ENCODE results near the gene RPL39. TPM values are rescaled to one million over a fixed set of nuclear protein-coding genes. Genes with fewer than 3 reads are reported as not detected.

RPL39 gene
- total RNA-seq, 4 donors from 2014 or later, result 1,415 to 8,821 (median 6,699) TPM

- Histone ChIP-seq H3K9me3 (no peaks in the 10 kb centered on the region), H3K36me3 (no peaks in the 10 kb centered on the region), H3K27ac (no peak overlapping the region), H3K4me3 (no peak overlapping the region), H3K27me3 (peaks cover 0 to 9% (median 0%) of the 10 kb centered on the region in 4 donors), H3K4me1 (peaks cover 0 to 5% (median 3%) of the 10 kb centered on the region in 3 donors)
- TF ChIP-seq, protein P1, sequence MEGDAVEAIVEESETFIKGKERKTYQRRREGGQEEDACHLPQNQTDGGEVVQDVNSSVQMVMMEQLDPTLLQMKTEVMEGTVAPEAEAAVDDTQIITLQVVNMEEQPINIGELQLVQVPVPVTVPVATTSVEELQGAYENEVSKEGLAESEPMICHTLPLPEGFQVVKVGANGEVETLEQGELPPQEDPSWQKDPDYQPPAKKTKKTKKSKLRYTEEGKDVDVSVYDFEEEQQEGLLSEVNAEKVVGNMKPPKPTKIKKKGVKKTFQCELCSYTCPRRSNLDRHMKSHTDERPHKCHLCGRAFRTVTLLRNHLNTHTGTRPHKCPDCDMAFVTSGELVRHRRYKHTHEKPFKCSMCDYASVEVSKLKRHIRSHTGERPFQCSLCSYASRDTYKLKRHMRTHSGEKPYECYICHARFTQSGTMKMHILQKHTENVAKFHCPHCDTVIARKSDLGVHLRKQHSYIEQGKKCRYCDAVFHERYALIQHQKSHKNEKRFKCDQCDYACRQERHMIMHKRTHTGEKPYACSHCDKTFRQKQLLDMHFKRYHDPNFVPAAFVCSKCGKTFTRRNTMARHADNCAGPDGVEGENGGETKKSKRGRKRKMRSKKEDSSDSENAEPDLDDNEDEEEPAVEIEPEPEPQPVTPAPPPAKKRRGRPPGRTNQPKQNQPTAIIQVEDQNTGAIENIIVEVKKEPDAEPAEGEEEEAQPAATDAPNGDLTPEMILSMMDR (IDR thresholded peaks at IDR 0.05), result no peak
- no peak for TF ChIP-seq POLR2A (IDR thresholded peaks at IDR 0.05)
- intact Hi-C loops (cut with DNase I), result no loop called here
- 76 to 93% methylated on average over 5 of the region's 6 CpGs for WGBS, 2 donors
- DNase-seq, result no peak
Observed at GRCh38 chrX:119763836-119764387, 27.5 kb downstream of the RPL39 start.

- peaks cover 0 to 12% (median 3%) of the 10 kb centered on the region in 3 donors for H3K4me1 ChIP-seq
- WGBS, 2 donors, result 14 to 69% methylated on average over 1 to 6 of the region's 7 CpGs
- TF ChIP-seq POLR2A (IDR thresholded peaks at IDR 0.05), result no peak
- TF ChIP-seq, protein P1 (IDR thresholded peaks at IDR 0.05), result no peak
Observed at GRCh38 chrX:119763181-119763580, 28.2 kb downstream of the RPL39 start.

GRCh38 chrX:119762718-119763117, 28.7 kb downstream of the RPL39 start:
- Histone ChIP-seq H3K9me3 (no peaks in the 10 kb centered on the region), H3K27ac (no peak overlapping the region), H3K4me1 (peaks cover 0 to 17% (median 3%) of the 10 kb centered on the region in 3 donors), H3K36me3 (no peaks in the 10 kb centered on the region), H3K4me3 (no peak overlapping the region), H3K27me3 (peaks cover 0 to 9% (median 0%) of the 10 kb centered on the region in 4 donors)
- DNase-seq, result no peak
- 45 to 83% methylated on average over 1 to 2 of the region's 3 CpGs for WGBS, 2 donors
- intact Hi-C loops (cut with DNase I), result no loop called here
- TF ChIP-seq POLR2A (IDR thresholded peaks at IDR 0.05), result no peak
- TF ChIP-seq, protein P1 (IDR thresholded peaks at IDR 0.05), result no peak

More at GRCh38 chrX:119763181-119763580, 28.2 kb downstream of the RPL39 start:
- no peaks in the 10 kb centered on the region for H3K36me3 ChIP-seq
- H3K9me3 ChIP-seq, result no peaks in the 10 kb centered on the region
- H3K4me3 ChIP-seq, result no peak overlapping the region
- DNase-seq, result no peak
- H3K27ac ChIP-seq, result no peak overlapping the region
- H3K27me3 ChIP-seq, result peaks cover 0 to 9% (median 0%) of the 10 kb centered on the region in 4 donors
- intact Hi-C loops (cut with DNase I), result no loop called here

- Histone ChIP-seq H3K4me1 (peaks cover 0 to 29% (median 3%) of the 10 kb centered on the region in 3 donors), H3K27me3 (peaks cover 0 to 9% (median 0%) of the 10 kb centered on the region in 4 donors), H3K9me3 (no peaks in the 10 kb centered on the region), H3K4me3 (no peak overlapping the region), H3K27ac (no peak overlapping the region), H3K36me3 (no peaks in the 10 kb centered on the region)
- no peak for TF ChIP-seq POLR2A (IDR thresholded peaks at IDR 0.05)
- TF ChIP-seq, protein P1 (IDR thresholded peaks at IDR 0.05), result no peak
- no peak for DNase-seq
- WGBS, 2 donors, result 63 to 72% methylated on average over 13 to 17 of the region's 18 CpGs
- intact Hi-C loops (cut with DNase I), result no loop called here
Observed at GRCh38 chrX:119760026-119760877, 31.2 kb downstream of the RPL39 start.

- DNase-seq, result no peak
- peaks cover 0 to 29% (median 3%) of the 10 kb centered on the region in 3 donors for H3K4me1 ChIP-seq
- intact Hi-C loops (cut with DNase I), result no loop called here
- no peak overlapping the region for H3K27ac ChIP-seq
- TF ChIP-seq, protein P1 (IDR thresholded peaks at IDR 0.05), result no peak
- no peak for TF ChIP-seq POLR2A (IDR thresholded peaks at IDR 0.05)
- peaks cover 0 to 9% (median 0%) of the 10 kb centered on the region in 4 donors for H3K27me3 ChIP-seq
- no peaks in the 10 kb centered on the region for H3K36me3 ChIP-seq
- WGBS, 2 donors, result no CpG with 5 or more reads among the region's 44 CpGs
- no peaks in the 10 kb centered on the region for H3K9me3 ChIP-seq
- peak overlapping the region; percentile 46 to 66 (median 50) for H3K4me3 ChIP-seq
Observed at GRCh38 chrX:119759248-119759766, 32.1 kb downstream of the RPL39 start.
